Measurements from ENCODE around the gene GCNA. TPM values are rescaled to one million over a fixed set of nuclear protein-coding genes. Genes with fewer than 3 reads are reported as not detected.
"Not testable (repeated sequence)": the region's sequence is repeated elsewhere in the genome, so short reads cannot be mapped to it uniquely, and the experiment has no call there.

The GCNA gene
- total RNA-seq, 1 donor from 2014 or later, result 0.96 TPM

- no peak for DNase-seq (ENCODE audit: low spot score)
Observed at GRCh38 chrX:71638409-71638808, 60.2 kb downstream of the GCNA start.

DNA sequence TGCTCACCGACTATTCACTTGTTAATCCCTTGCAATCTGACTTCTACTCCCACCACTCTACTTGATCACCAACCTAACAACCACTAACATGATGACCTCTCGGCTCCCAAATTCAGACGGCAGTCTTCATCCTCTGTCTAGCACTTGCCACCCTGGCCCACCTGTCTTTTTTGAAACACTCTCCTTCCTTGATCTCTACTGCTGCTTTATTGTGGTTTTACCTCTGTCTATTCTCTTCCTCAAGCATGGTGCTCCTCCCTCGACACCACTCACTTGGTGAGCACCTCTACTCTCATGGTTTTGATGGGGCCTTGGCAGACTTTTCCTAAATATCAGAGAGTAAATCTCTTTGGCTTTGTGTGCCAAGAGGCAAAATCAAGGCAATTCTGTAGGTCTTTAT, 61.8 kb downstream of the GCNA start:
- no peak for DNase-seq (ENCODE audit: low spot score)

DNA sequence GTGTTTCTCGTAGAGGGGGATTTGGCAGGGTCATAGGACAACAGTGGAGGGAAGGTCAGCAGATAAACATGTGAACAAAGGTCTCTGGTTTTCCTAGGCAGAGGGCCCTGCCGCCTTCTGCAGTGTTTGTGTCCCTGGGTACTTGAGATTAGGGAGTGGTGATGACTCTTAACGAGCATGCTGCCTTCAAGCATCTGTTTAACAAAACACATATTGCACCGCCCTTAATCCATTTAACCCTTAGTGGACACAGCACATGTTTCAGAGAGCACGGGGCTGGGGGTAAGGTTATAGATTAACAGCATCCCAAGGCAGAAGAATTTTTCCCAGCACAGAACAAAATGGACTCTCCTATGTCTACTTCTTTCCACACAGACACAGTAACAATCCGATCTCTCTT, 66.2 kb downstream of the GCNA start:
- DNase-seq (ENCODE audit: low spot score), result not testable (repeated sequence)

- no peak for DNase-seq (ENCODE audit: low spot score)
Observed at GRCh38 chrX:71650333-71650969, 72.2 kb downstream of the GCNA start.

- DNase-seq (ENCODE audit: low spot score), result peak; percentile 47
Observed at GRCh38 chrX:71652405-71652804, 74.2 kb downstream of the GCNA start.

DNA sequence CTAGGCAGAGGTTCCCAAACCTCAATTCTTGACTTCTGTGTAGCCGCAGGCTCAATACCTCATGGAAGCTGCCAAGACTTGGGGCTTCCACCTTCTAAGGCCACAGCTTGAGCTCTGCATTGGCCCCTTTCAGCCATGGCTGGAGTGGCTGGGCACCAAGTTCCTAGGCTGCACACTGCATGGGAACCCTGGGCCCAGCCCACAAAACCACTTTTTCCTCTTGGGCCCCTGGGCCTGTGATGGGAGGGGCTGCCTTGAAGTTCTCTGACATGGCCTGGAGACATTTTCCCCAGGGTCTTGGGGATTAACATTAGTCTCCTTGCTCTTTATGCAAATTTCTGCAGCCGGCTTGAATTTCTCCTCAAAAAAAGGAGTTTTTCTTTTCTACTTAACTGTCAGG, 75.1 kb downstream of the GCNA start:
- DNase-seq (ENCODE audit: low spot score), result no peak

GRCh38 chrX:71657267-71657666, 79.0 kb downstream of the GCNA start:
- DNase-seq (ENCODE audit: low spot score), result no peak

GRCh38 chrX:71659342-71659741, 81.1 kb downstream of the GCNA start:
- DNase-seq (ENCODE audit: low spot score), result no peak

DNA sequence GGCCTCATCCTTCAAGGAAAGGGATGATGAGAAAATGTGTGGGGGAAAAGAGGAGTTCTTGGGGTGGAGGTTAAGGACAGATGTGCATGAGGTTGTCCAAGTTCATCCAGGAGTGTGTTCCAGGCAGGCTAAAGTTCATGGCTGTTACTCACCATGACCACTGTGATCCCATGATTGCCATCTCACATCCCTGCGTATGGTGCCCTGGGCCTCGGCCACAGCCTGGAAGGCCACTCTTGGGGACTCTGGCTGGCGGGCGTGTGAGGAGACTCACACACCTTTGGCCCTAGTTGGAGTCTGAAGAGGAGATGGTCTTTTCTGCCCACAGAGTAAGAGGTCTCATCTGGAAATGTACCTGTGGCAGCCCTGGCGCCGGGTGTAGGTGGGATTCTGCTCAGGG, 81.7 kb downstream of the GCNA start:
- no peak for DNase-seq (ENCODE audit: low spot score)

GRCh38 chrX:71660562-71661416, 82.6 kb downstream of the GCNA start:
- DNase-seq (ENCODE audit: low spot score), result no peak

GRCh38 chrX:71661919-71662318, 83.7 kb downstream of the GCNA start:
- DNase-seq (ENCODE audit: low spot score), result no peak

- not testable (repeated sequence) for DNase-seq (ENCODE audit: low spot score)
Observed at GRCh38 chrX:71662654-71663053, 84.4 kb downstream of the GCNA start.

Other genes starting within 250 kb of the GCNA start
- gene TAF1, start 212.1 kb upstream of the GCNA start, total RNA-seq (ENCODE audit: insufficient read depth, low replicate concordance), result 88.6 TPM
- gene OGT, start 45.3 kb upstream of the GCNA start, total RNA-seq (ENCODE audit: insufficient read depth, low replicate concordance), result 85.0 TPM
- not detected for gene CXCR3, start 40.1 kb downstream of the GCNA start, total RNA-seq (ENCODE audit: insufficient read depth, low replicate concordance)
- not detected for gene CXorf49, start 139.8 kb downstream of the GCNA start, total RNA-seq (ENCODE audit: insufficient read depth, low replicate concordance)
- gene CXorf49B, start 184.9 kb downstream of the GCNA start, total RNA-seq (ENCODE audit: insufficient read depth, low replicate concordance), result not detected